ENCODE results near the gene KRTAP5-4. TPM values are rescaled to one million over a fixed set of nuclear protein-coding genes. Genes with fewer than 3 reads are reported as not detected.
A peak's percentile ranks its signal among the peaks of the same experiment; 100 is the strongest.

Gene KRTAP5-4
- total and polyA plus RNA-seq, 4 donors = not detected

- intact Hi-C loops (cut with DNase I) = loop anchor here (5.0 to 10.0 kb wide), 2 partner anchors 178 to 500 kb away; partner anchors contain the start of gene SYT8 (in 1 of the 2)
- Histone ChIP-seq H3K9me3 (ENCODE audit: control insufficient read depth, low read length) (no peaks in the 10 kb centered on the region), H3K4me3 (ENCODE audit: low read length in 2 of 2) (no peak overlapping the region), H3K36me3 (ENCODE audit: control insufficient read depth in 1 of 2, insufficient read depth in 2 of 2, low read length in 1 of 2) (no peaks in the 10 kb centered on the region), H3K4me1 (ENCODE audit: control insufficient read depth in 1 of 2, insufficient read depth in 2 of 2, low read length in 2 of 2) (no peaks in the 10 kb centered on the region), H3K27ac (ENCODE audit: low read depth in 1 of 2, low read length in 2 of 2) (no peak overlapping the region), H3K27me3 (ENCODE audit: control insufficient read depth in 1 of 2, insufficient read depth in 2 of 2, low read length in 1 of 2) (no peaks in the 10 kb centered on the region)
- WGBS, 2 donors = 87 to 90% methylated on average over 21 of the region's 21 CpGs
- ATAC-seq (ENCODE audit: low FRiP score) (no peak), DNase-seq (peak in 1 of 2 donors; percentile 34)
These were observed 32.6 kb upstream of the KRTAP5-4 start for GRCh38 chr11:1654388-1655167.

GRCh38 chr11:1653541-1654387, 31.8 kb upstream of the KRTAP5-4 start:
- no peak for ATAC-seq (ENCODE audit: low FRiP score)
- DNase-seq = no peak
- no peak overlapping the region for H3K4me3 ChIP-seq (ENCODE audit: low read length in 2 of 2)
- 82 to 83% methylated on average over 14 of the region's 14 CpGs for WGBS, 2 donors
- no peaks in the 10 kb centered on the region for H3K4me1 ChIP-seq (ENCODE audit: control insufficient read depth in 1 of 2, insufficient read depth in 2 of 2, low read length in 2 of 2)
- no peaks in the 10 kb centered on the region for H3K27me3 ChIP-seq (ENCODE audit: control insufficient read depth in 1 of 2, insufficient read depth in 2 of 2, low read length in 1 of 2)
- H3K36me3 ChIP-seq (ENCODE audit: control insufficient read depth in 1 of 2, insufficient read depth in 2 of 2, low read length in 1 of 2) = no peaks in the 10 kb centered on the region
- intact Hi-C loops (cut with DNase I) = loop anchor here (5.0 to 10.0 kb wide), 2 partner anchors 179 to 501 kb away; partner anchors contain the start of gene SYT8 (in 1 of the 2)
- H3K9me3 ChIP-seq (ENCODE audit: control insufficient read depth, low read length) = no peaks in the 10 kb centered on the region
- H3K27ac ChIP-seq (ENCODE audit: low read depth in 1 of 2, low read length in 2 of 2) = no peak overlapping the region

GRCh38 chr11:1652771-1653540, 31.0 kb upstream of the KRTAP5-4 start:
- Histone ChIP-seq H3K4me3 (ENCODE audit: low read length in 2 of 2) (no peak overlapping the region), H3K4me1 (ENCODE audit: control insufficient read depth in 1 of 2, insufficient read depth in 2 of 2, low read length in 2 of 2) (no peaks in the 10 kb centered on the region), H3K9me3 (ENCODE audit: control insufficient read depth, low read length) (no peaks in the 10 kb centered on the region), H3K27me3 (ENCODE audit: control insufficient read depth in 1 of 2, insufficient read depth in 2 of 2, low read length in 1 of 2) (no peaks in the 10 kb centered on the region), H3K36me3 (ENCODE audit: control insufficient read depth in 1 of 2, insufficient read depth in 2 of 2, low read length in 1 of 2) (no peaks in the 10 kb centered on the region), H3K27ac (ENCODE audit: low read depth in 1 of 2, low read length in 2 of 2) (no peak overlapping the region)
- intact Hi-C loops (cut with DNase I) = loop anchor here (1.0 to 10.0 kb wide), 3 partner anchors 179 to 502 kb away; partner anchors contain the start of gene SYT8 (in 1 of the 2)
- ATAC-seq (ENCODE audit: low FRiP score) (peak; percentile 92), DNase-seq (peak; percentile 78 to 94)
- 33 to 35% methylated on average over 34 of the region's 34 CpGs for WGBS, 2 donors

- DNase-seq (no peak), ATAC-seq (ENCODE audit: low FRiP score) (no peak)
- no peaks in the 10 kb centered on the region for H3K4me1 ChIP-seq (ENCODE audit: control insufficient read depth in 1 of 2, insufficient read depth in 2 of 2, low read length in 2 of 2)
- H3K4me3 ChIP-seq (ENCODE audit: low read length in 2 of 2) = no peak overlapping the region
- no peaks in the 10 kb centered on the region for H3K9me3 ChIP-seq (ENCODE audit: control insufficient read depth, low read length)
- no peaks in the 10 kb centered on the region for H3K27me3 ChIP-seq (ENCODE audit: control insufficient read depth in 1 of 2, insufficient read depth in 2 of 2, low read length in 1 of 2)
- no peak overlapping the region for H3K27ac ChIP-seq (ENCODE audit: low read depth in 1 of 2, low read length in 2 of 2)
- H3K36me3 ChIP-seq (ENCODE audit: control insufficient read depth in 1 of 2, insufficient read depth in 2 of 2, low read length in 1 of 2) = no peaks in the 10 kb centered on the region
- WGBS, 2 donors = 46 to 49% methylated on average over 20 of the region's 20 CpGs
- intact Hi-C loops (cut with DNase I) = loop anchor here (1.0 to 10.0 kb wide), 3 partner anchors 180 to 502 kb away; partner anchors contain the start of gene SYT8 (in 1 of the 2)
These were observed 30.5 kb upstream of the KRTAP5-4 start for GRCh38 chr11:1652442-1652770.

- 78 to 81% methylated on average over 19 of the region's 19 CpGs for WGBS, 2 donors
- DNase-seq = peak in 1 of 2 donors; percentile 33
- no peak overlapping the region for H3K27ac ChIP-seq (ENCODE audit: low read depth in 1 of 2, low read length in 2 of 2)
- no peaks in the 10 kb centered on the region for H3K4me1 ChIP-seq (ENCODE audit: control insufficient read depth in 1 of 2, insufficient read depth in 2 of 2, low read length in 2 of 2)
- intact Hi-C loops (cut with DNase I) = loop anchor here (1.0 to 10.0 kb wide), 3 partner anchors 180 to 503 kb away; partner anchors contain the start of gene SYT8 (in 1 of the 2)
- H3K4me3 ChIP-seq (ENCODE audit: low read length in 2 of 2) = no peak overlapping the region
- no peaks in the 10 kb centered on the region for H3K9me3 ChIP-seq (ENCODE audit: control insufficient read depth, low read length)
- no peaks in the 10 kb centered on the region for H3K27me3 ChIP-seq (ENCODE audit: control insufficient read depth in 1 of 2, insufficient read depth in 2 of 2, low read length in 1 of 2)
- H3K36me3 ChIP-seq (ENCODE audit: control insufficient read depth in 1 of 2, insufficient read depth in 2 of 2, low read length in 1 of 2) = no peaks in the 10 kb centered on the region
- ATAC-seq (ENCODE audit: low FRiP score) = no peak
These were observed 30.1 kb upstream of the KRTAP5-4 start for GRCh38 chr11:1652026-1652425.

GRCh38 chr11:1651411-1651980, 29.6 kb upstream of the KRTAP5-4 start:
- Histone ChIP-seq H3K4me3 (ENCODE audit: low read length in 2 of 2) (no peak overlapping the region), H3K27me3 (ENCODE audit: control insufficient read depth in 1 of 2, insufficient read depth in 2 of 2, low read length in 1 of 2) (no peaks in the 10 kb centered on the region), H3K27ac (ENCODE audit: low read depth in 1 of 2, low read length in 2 of 2) (no peak overlapping the region), H3K9me3 (ENCODE audit: control insufficient read depth, low read length) (no peaks in the 10 kb centered on the region), H3K36me3 (ENCODE audit: control insufficient read depth in 1 of 2, insufficient read depth in 2 of 2, low read length in 1 of 2) (no peaks in the 10 kb centered on the region), H3K4me1 (ENCODE audit: control insufficient read depth in 1 of 2, insufficient read depth in 2 of 2, low read length in 2 of 2) (no peaks in the 10 kb centered on the region)
- WGBS, 2 donors = 89 to 90% methylated on average over 7 of the region's 7 CpGs
- intact Hi-C loops (cut with DNase I) = loop anchor here (2.0 to 10.0 kb wide), 3 partner anchors 41 to 503 kb away; partner anchors contain the start of gene SYT8 (in 1 of the 2)
- ATAC-seq (ENCODE audit: low FRiP score) = no peak
- DNase-seq = no peak

GRCh38 chr11:1650918-1651262, 29.0 kb upstream of the KRTAP5-4 start:
- Histone ChIP-seq H3K4me1 (ENCODE audit: control insufficient read depth in 1 of 2, insufficient read depth in 2 of 2, low read length in 2 of 2) (no peaks in the 10 kb centered on the region), H3K27ac (ENCODE audit: low read depth in 1 of 2, low read length in 2 of 2) (no peak overlapping the region), H3K36me3 (ENCODE audit: control insufficient read depth in 1 of 2, insufficient read depth in 2 of 2, low read length in 1 of 2) (no peaks in the 10 kb centered on the region), H3K9me3 (ENCODE audit: control insufficient read depth, low read length) (no peaks in the 10 kb centered on the region), H3K4me3 (ENCODE audit: low read length in 2 of 2) (no peak overlapping the region), H3K27me3 (ENCODE audit: control insufficient read depth in 1 of 2, insufficient read depth in 2 of 2, low read length in 1 of 2) (no peaks in the 10 kb centered on the region)
- ATAC-seq (ENCODE audit: low FRiP score) = no peak
- intact Hi-C loops (cut with DNase I) = loop anchor here (2.0 to 10.0 kb wide), 3 partner anchors 42 to 504 kb away; partner anchors contain the start of gene SYT8 (in 1 of the 2)
- peak in 1 of 2 donors; percentile 12 for DNase-seq
- WGBS, 2 donors = 84 to 87% methylated on average over 5 of the region's 5 CpGs

Measured in aorta (tissue), 5 donors.